HUES64 (cell line): ENCODE results near the gene GPM6B.
A peak's percentile ranks its signal among the peaks of the same experiment; 100 is the strongest.

Experiments
- H3K27ac ChIP-seq: 2 replicates; pipeline ENCODE4 v1.7.0; 2013; ENCODE audit warnings: low read depth, low read length, inconsistent platforms
- H3K27me3 ChIP-seq: 2 replicates; pipeline ENCODE4 v1.6.1; 2013; ENCODE audit warnings: mild to moderate bottlenecking, low read length; ENCODE audit not compliant: insufficient read depth
- H3K36me3 ChIP-seq: 2 replicates; pipeline ENCODE4 v1.6.1; 2013; ENCODE audit warnings: mild to moderate bottlenecking, low read length; ENCODE audit not compliant: insufficient read depth
- H3K4me1 ChIP-seq: 2 replicates; pipeline ENCODE4 v1.6.1; 2013; ENCODE audit warnings: mild to moderate bottlenecking, low read length, moderate library complexity; ENCODE audit not compliant: insufficient read depth
- H3K4me3 ChIP-seq: 2 replicates; pipeline ENCODE4 v1.5.1; 2013; ENCODE audit warnings: mild to moderate bottlenecking, low read length, moderate library complexity
- H3K9ac ChIP-seq: 2 replicates; pipeline ENCODE4 v1.6.1; 2013; ENCODE audit warnings: mild to moderate bottlenecking, low read depth, low read length
- H3K9me3 ChIP-seq: 2 replicates; pipeline ENCODE4 v1.6.1; 2013; ENCODE audit warnings: low read depth, low read length; ENCODE audit not compliant: insufficient read depth
- WGBS: fragments of 150-250, 120-280 bp; methylation state at CpG from one replicate; pipeline ENCODE4 v1.1.7; 2013; ENCODE audit warnings: missing lambda C conversion rate; 5-methylcytosine and 5-hydroxymethylcytosine counted together

Gene GPM6B

GRCh38 chrX:13791145-13791544 lies 25.7 kb downstream of the GPM6B start:
- WGBS, result 92% methylated on average over 2 of the region's 2 CpGs
- no peaks in the 10 kb centered on the region for H3K36me3 ChIP-seq
- H3K27me3 ChIP-seq, result no peaks in the 10 kb centered on the region
- no peak overlapping the region for H3K27ac ChIP-seq
- no peak overlapping the region for H3K9ac ChIP-seq
- no peaks in the 10 kb centered on the region for H3K9me3 ChIP-seq
- H3K4me1 ChIP-seq, result 0 out of 2 replicates have a peak, but pooled peaks cover 2% of the 10 kb centered on the region
- H3K4me3 ChIP-seq, result no peak overlapping the region

- WGBS, result 80% methylated on average over 5 of the region's 6 CpGs
- Histone ChIP-seq H3K27ac (no peak overlapping the region), H3K9me3 (no peaks in the 10 kb centered on the region), H3K9ac (no peak overlapping the region), H3K36me3 (no peaks in the 10 kb centered on the region), H3K4me1 (0 out of 2 replicates have a peak, but pooled peaks cover 2% of the 10 kb centered on the region), H3K4me3 (no peak overlapping the region), H3K27me3 (no peaks in the 10 kb centered on the region)
Measured at GRCh38 chrX:13790206-13791131, 26.4 kb downstream of the GPM6B start.

- peaks cover 19% of the 10 kb centered on the region for H3K36me3 ChIP-seq
- no peaks in the 10 kb centered on the region for H3K4me1 ChIP-seq
- 93% methylated on average over 8 of the region's 8 CpGs for WGBS
- H3K9ac ChIP-seq, result no peak overlapping the region
- no peak overlapping the region for H3K27ac ChIP-seq
- H3K4me3 ChIP-seq, result no peak overlapping the region
- H3K9me3 ChIP-seq, result no peaks in the 10 kb centered on the region
- no peaks in the 10 kb centered on the region for H3K27me3 ChIP-seq
Measured at GRCh38 chrX:13786048-13786447, 30.8 kb downstream of the GPM6B start.

GRCh38 chrX:13780868-13781427 lies 35.9 kb downstream of the GPM6B start:
- no peak overlapping the region for H3K4me3 ChIP-seq
- no peak overlapping the region for H3K9ac ChIP-seq
- H3K36me3 ChIP-seq, result peaks cover 53% of the 10 kb centered on the region
- 75% methylated on average over 7 of the region's 7 CpGs for WGBS
- H3K27me3 ChIP-seq, result no peaks in the 10 kb centered on the region
- no peaks in the 10 kb centered on the region; the same call in 1 of the 2 replicates for H3K4me1 ChIP-seq
- H3K9me3 ChIP-seq, result no peaks in the 10 kb centered on the region
- peak overlapping the region; percentile 41; the same call in 1 of the 2 replicates for H3K27ac ChIP-seq

GRCh38 chrX:13778916-13779315 lies 38.0 kb downstream of the GPM6B start:
- 41% methylated on average over 2 of the region's 2 CpGs for WGBS
- H3K4me3 ChIP-seq, result no peak overlapping the region
- H3K4me1 ChIP-seq, result no peaks in the 10 kb centered on the region; the same call in 1 of the 2 replicates
- no peak overlapping the region for H3K27ac ChIP-seq
- H3K9me3 ChIP-seq, result no peaks in the 10 kb centered on the region
- peaks cover 73% of the 10 kb centered on the region for H3K36me3 ChIP-seq
- no peak overlapping the region for H3K9ac ChIP-seq
- H3K27me3 ChIP-seq, result no peaks in the 10 kb centered on the region

GRCh38 chrX:13776387-13776786 lies 40.5 kb downstream of the GPM6B start:
- Histone ChIP-seq H3K27me3 (no peaks in the 10 kb centered on the region), H3K36me3 (peaks cover 80% of the 10 kb centered on the region), H3K4me1 (no peaks in the 10 kb centered on the region; the same call in 1 of the 2 replicates), H3K9ac (no peak overlapping the region), H3K9me3 (no peaks in the 10 kb centered on the region), H3K4me3 (no peak overlapping the region), H3K27ac (no peak overlapping the region)
- 89% methylated on average over 4 of the region's 4 CpGs for WGBS

- Histone ChIP-seq H3K4me1 (no peaks in the 10 kb centered on the region; the same call in 1 of the 2 replicates), H3K9me3 (no peaks in the 10 kb centered on the region), H3K27ac (no peak overlapping the region), H3K9ac (no peak overlapping the region), H3K36me3 (peaks cover 85% of the 10 kb centered on the region), H3K27me3 (no peaks in the 10 kb centered on the region), H3K4me3 (no peak overlapping the region)
- WGBS, result 93% methylated on average over 3 of the region's 3 CpGs
Measured at GRCh38 chrX:13775837-13776236, 41.1 kb downstream of the GPM6B start.

- H3K4me1 ChIP-seq, result no peaks in the 10 kb centered on the region; the same call in 1 of the 2 replicates
- WGBS, result 84% methylated on average over 2 of the region's 2 CpGs
- H3K4me3 ChIP-seq, result no peak overlapping the region
- H3K9me3 ChIP-seq, result no peaks in the 10 kb centered on the region
- H3K9ac ChIP-seq, result no peak overlapping the region
- H3K27ac ChIP-seq, result no peak overlapping the region
- H3K27me3 ChIP-seq, result no peaks in the 10 kb centered on the region
- H3K36me3 ChIP-seq, result peaks cover 92% of the 10 kb centered on the region
Measured at GRCh38 chrX:13774696-13775095, 42.2 kb downstream of the GPM6B start.

GRCh38 chrX:13770013-13770535 lies 46.8 kb downstream of the GPM6B start:
- Histone ChIP-seq H3K4me3 (no peak overlapping the region), H3K27me3 (no peaks in the 10 kb centered on the region), H3K27ac (no peak overlapping the region), H3K9ac (no peak overlapping the region), H3K9me3 (no peaks in the 10 kb centered on the region), H3K36me3 (peaks cover 93% of the 10 kb centered on the region), H3K4me1 (no peaks in the 10 kb centered on the region)
- no CpG with 5 or more reads among the region's 3 CpGs for WGBS

- H3K9ac ChIP-seq, result no peak overlapping the region
- 98% methylated on average over 3 of the region's 4 CpGs for WGBS
- H3K9me3 ChIP-seq, result no peaks in the 10 kb centered on the region
- no peak overlapping the region for H3K4me3 ChIP-seq
- H3K4me1 ChIP-seq, result peaks cover 7% of the 10 kb centered on the region; the same call in 1 of the 2 replicates
- H3K36me3 ChIP-seq, result peaks cover 86% of the 10 kb centered on the region
- H3K27ac ChIP-seq, result no peak overlapping the region
- no peaks in the 10 kb centered on the region for H3K27me3 ChIP-seq
Measured at GRCh38 chrX:13768939-13769338, 48.0 kb downstream of the GPM6B start.

- H3K9ac ChIP-seq, result no peak overlapping the region
- H3K4me1 ChIP-seq, result peaks cover 33% of the 10 kb centered on the region
- H3K36me3 ChIP-seq, result peaks cover 77% of the 10 kb centered on the region
- H3K27ac ChIP-seq, result peak overlapping the region; percentile 36
- no peaks in the 10 kb centered on the region for H3K9me3 ChIP-seq
- WGBS, result 48% methylated on average over 5 of the region's 6 CpGs
- H3K4me3 ChIP-seq, result no peak overlapping the region
- H3K27me3 ChIP-seq, result no peaks in the 10 kb centered on the region
Measured at GRCh38 chrX:13764765-13765164, 52.1 kb downstream of the GPM6B start.
